WTC11 (cell line): Measurements from ENCODE around the gene FITM2.

Experiments
- AFF4 ChIP-seq: sonication (generic); formaldehyde crosslinking; IDR thresholded peaks from 2 replicates; pipeline ENCODE4 v1.8.1; 2023; ENCODE audit warnings: mild to moderate bottlenecking, missing genetic modification reagents, borderline replicate concordance
- CDX4 ChIP-seq: fragments of 250-450 bp; sonication (Bioruptor Pico); IDR thresholded peaks from 2 replicates; pipeline ENCODE4 v1.9.0; 2021; ENCODE audit warnings: moderate library complexity, mild to moderate bottlenecking, inconsistent platforms, borderline replicate concordance
- CTCF ChIP-seq: fragments of 200-600 bp; IDR thresholded peaks from 2 replicates; pipeline ENCODE4 v1.8.0; 2022; ENCODE audit warnings: antibody characterized with exemption
- GTF2I ChIP-seq: fragments of 250-450 bp; sonication (Bioruptor Pico); conservative IDR thresholded peaks from 2 replicates; pipeline ENCODE4 v1.4.0; 2021; ENCODE audit warnings: mild to moderate bottlenecking
- HMGXB4 ChIP-seq: sonication (generic); formaldehyde crosslinking; IDR thresholded peaks from 2 replicates; pipeline ENCODE4 v1.8.1; 2023; ENCODE audit warnings: mild to moderate bottlenecking, moderate library complexity, missing genetic modification reagents
- MXD4 ChIP-seq: fragments of 250-450 bp; sonication (Bioruptor Pico); IDR thresholded peaks from 2 replicates; pipeline ENCODE4 v1.8.0; 2021; ENCODE audit warnings: mild to moderate bottlenecking, moderate library complexity, borderline replicate concordance
- NFATC4 ChIP-seq: fragments of 250-450 bp; sonication (Bioruptor Pico); IDR thresholded peaks from 2 replicates; pipeline ENCODE4 v1.9.0; 2021; ENCODE audit warnings: mild to moderate bottlenecking
- TF ChIP-seq, protein P1 (sequence below): sonication (generic); formaldehyde crosslinking; IDR thresholded peaks from 2 replicates; pipeline ENCODE4 v1.8.0; 2022; ENCODE audit warnings: mild to moderate bottlenecking, missing genetic modification reagents

DNA sequence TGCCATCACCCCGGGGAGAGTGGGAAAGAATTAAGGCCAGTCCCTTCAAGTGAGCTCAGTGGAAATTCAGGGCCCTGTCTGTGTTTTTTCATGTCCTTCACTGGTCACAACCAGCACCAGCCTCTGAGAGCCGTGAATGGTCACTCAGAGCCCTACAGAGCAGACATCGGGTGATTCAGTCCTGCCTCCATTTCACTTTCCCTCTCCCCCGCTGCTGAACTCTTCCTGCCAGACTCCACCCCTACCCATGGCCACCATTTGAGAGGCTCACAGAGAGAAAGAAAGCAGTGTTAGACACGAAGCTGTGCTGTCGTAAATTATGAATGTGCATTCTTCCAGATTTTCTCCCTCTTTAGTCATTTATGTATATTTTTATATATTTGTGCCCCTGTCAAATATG lies 31.2 kb upstream of the FITM2 start:
- TF ChIP-seq GTF2I: no peak
- TF ChIP-seq CDX4: no peak
- no peak for TF ChIP-seq HMGXB4
- no peak for TF ChIP-seq CTCF
- TF ChIP-seq AFF4 (CRISPR knock-in tag): no peak
- no peak for TF ChIP-seq MXD4
- TF ChIP-seq NFATC4 (CRISPR knock-in tag): no peak
- TF ChIP-seq, protein P1, sequence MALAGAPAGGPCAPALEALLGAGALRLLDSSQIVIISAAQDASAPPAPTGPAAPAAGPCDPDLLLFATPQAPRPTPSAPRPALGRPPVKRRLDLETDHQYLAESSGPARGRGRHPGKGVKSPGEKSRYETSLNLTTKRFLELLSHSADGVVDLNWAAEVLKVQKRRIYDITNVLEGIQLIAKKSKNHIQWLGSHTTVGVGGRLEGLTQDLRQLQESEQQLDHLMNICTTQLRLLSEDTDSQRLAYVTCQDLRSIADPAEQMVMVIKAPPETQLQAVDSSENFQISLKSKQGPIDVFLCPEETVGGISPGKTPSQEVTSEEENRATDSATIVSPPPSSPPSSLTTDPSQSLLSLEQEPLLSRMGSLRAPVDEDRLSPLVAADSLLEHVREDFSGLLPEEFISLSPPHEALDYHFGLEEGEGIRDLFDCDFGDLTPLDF (CRISPR knock-in tag): no peak
